Naive thymus-derived CD4-positive, alpha-beta T cell (primary cell): Measurements from ENCODE around the gene OSTN. TPM values are rescaled to one million over a fixed set of nuclear protein-coding genes. Genes with fewer than 3 reads are reported as not detected.

Source experiments
- ATAC-seq: fragments of 150-1000 bp; cut with Tn5 transposase; 2 replicates; pipeline ENCODE4 v1.10.0; 2021; ENCODE audit warnings: mild to moderate bottlenecking, moderate library complexity
- CTCF ChIA-PET: fragments of 350-600 bp; sonication (Branson Sonifier 250); formaldehyde crosslinking; loops from one replicate; lab custom pipeline; 2021; ENCODE audit warnings: antibody characterized with exemption; lab: Charles Lee
- POLR2A ChIA-PET: fragments of 350-600 bp; sonication (Branson Sonifier 250); formaldehyde crosslinking; loops from one replicate; lab custom pipeline; 2021; ENCODE audit warnings: antibody characterized with exemption, inconsistent platforms; lab: Charles Lee
- DNase-seq, 9 donors: peaks; one replicate each; pipeline versions ENCODE4 v3.0.0 to v3.0.0-alpha.2; 2020 to 2022; ENCODE audit warnings: mixed read lengths in 1 of 9
- H3K27ac ChIP-seq: one replicate; pipeline ENCODE4 v1.7.0; 2013; ENCODE audit warnings: mild to moderate bottlenecking, low read depth, low read length, moderate library complexity
- H3K27me3 ChIP-seq, 2 donors: one replicate each; pipeline ENCODE4 v1.7.0; 2013; ENCODE audit warnings: low read length in 2 of 2, mild to moderate bottlenecking in 2 of 2, moderate library complexity in 2 of 2; ENCODE audit not compliant: control insufficient read depth in 2 of 2, insufficient read depth in 2 of 2
- H3K36me3 ChIP-seq, 3 experiments: 1 replicate in 2 of 3; 2 replicates in 1 of 3; pipeline ENCODE4 v1.7.0; 2013; ENCODE audit warnings: low read length in 3 of 3, mild to moderate bottlenecking in 3 of 3, moderate library complexity in 1 of 3; ENCODE audit not compliant: insufficient read depth in 3 of 3, control insufficient read depth in 2 of 3
- H3K4me1 ChIP-seq, 2 donors: one replicate each; pipeline ENCODE4 v1.7.0; 2013; ENCODE audit warnings: low read length in 2 of 2, mild to moderate bottlenecking in 2 of 2, moderate library complexity in 1 of 2; ENCODE audit not compliant: control insufficient read depth in 2 of 2, insufficient read depth in 2 of 2
- H3K4me3 ChIP-seq: 2 replicates; pipeline ENCODE4 v1.7.0; 2013; ENCODE audit warnings: mild to moderate bottlenecking, low read length
- H3K9me3 ChIP-seq, 3 experiments: 1 replicate in 2 of 3; 2 replicates in 1 of 3; pipeline ENCODE4 v1.7.0; 2013; ENCODE audit warnings: low read length in 3 of 3; ENCODE audit not compliant: control insufficient read depth in 2 of 3
- H3K27ac Mint-ChIP-seq, 9 donors: one replicate each; pipeline ENCODE4 v1.8.0; 2020 to 2022; ENCODE audit warnings: mixed read lengths in 9 of 9, mild to moderate bottlenecking in 8 of 9, moderate library complexity in 5 of 9, inconsistent platforms in 2 of 9
- H3K27me3 Mint-ChIP-seq, 5 donors: one replicate each; pipeline ENCODE4 v1.8.0; 2021 to 2022; ENCODE audit warnings: mixed read lengths in 5 of 5, mild to moderate bottlenecking in 1 of 5
- H3K36me3 Mint-ChIP-seq, 5 donors: one replicate each; pipeline ENCODE4 v1.8.0; 2020 to 2022; ENCODE audit warnings: mixed read lengths in 5 of 5, mild to moderate bottlenecking in 3 of 5, inconsistent platforms in 1 of 5
- H3K4me1 Mint-ChIP-seq, 7 donors: one replicate each; pipeline ENCODE4 v1.8.0; 2020 to 2022; ENCODE audit warnings: mixed read lengths in 7 of 7, mild to moderate bottlenecking in 3 of 7, inconsistent platforms in 1 of 7
- H3K4me3 Mint-ChIP-seq, 10 donors: one replicate each; pipeline ENCODE4 v1.8.0; 2020 to 2022; ENCODE audit warnings: mild to moderate bottlenecking in 10 of 10, mixed read lengths in 10 of 10, moderate library complexity in 6 of 10, inconsistent platforms in 2 of 10
- H3K9me3 Mint-ChIP-seq, 11 donors: one replicate each; pipeline ENCODE4 v1.8.0; 2020 to 2022; ENCODE audit warnings: mixed read lengths in 11 of 11, mild to moderate bottlenecking in 4 of 11, inconsistent platforms in 1 of 11, moderate library complexity in 1 of 11
- intact Hi-C, 2 donors: fragments of 100-400 bp; cut with micrococcal nuclease; formaldehyde crosslinking; loops; one replicate each; pipeline ENCODE4 v1.15.1; 2023
- polyA plus RNA-seq, 2 donors: library from polyadenylated mRNA; unstranded; fragments of 300-500 nt; fragmentation: Illumina TruSeq; gene quantifications; one replicate each; pipeline ENCODE4 v1.2.3, GENCODE V29; 2021
- total RNA-seq, 6 experiments: library from RNA in 5 of 6; stranded (reverse) in 5 of 6; gene quantifications; 1 replicate in 5 of 6; 2 replicates in 1 of 6; pipeline ENCODE4 v1.2.3 and lab custom pipeline; 2021 to 2026

OSTN gene
- total and polyA plus RNA-seq, 7 experiments from 2014 or later: not detected

DNA sequence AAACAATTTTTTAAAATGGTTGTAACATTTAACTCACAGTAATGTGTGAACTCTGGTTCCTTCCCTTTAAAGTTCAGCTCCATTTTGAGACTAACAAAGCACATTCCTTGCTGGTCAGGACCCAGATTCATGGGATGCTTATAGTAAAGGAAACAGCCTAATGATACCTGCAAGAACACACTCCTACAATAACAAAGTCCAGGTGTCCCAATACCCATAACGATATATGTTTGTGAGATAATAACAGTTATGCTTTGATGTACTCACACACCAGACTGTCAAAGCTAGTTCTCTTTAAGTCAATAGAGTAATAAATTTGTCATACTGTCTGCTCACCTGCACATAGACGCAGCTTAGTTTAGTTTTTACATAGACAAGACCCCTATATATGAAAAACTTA, 114.3 kb downstream of the OSTN start:
- H3K4me3 ChIP-seq: no peak overlapping the region
- Mint-ChIP-seq H3K36me3 (no peaks in the 10 kb centered on the region), H3K27ac (no peak overlapping the region), H3K4me1 (no peaks in the 10 kb centered on the region), H3K27me3 (peaks cover 0 to 3% (median 0%) of the 10 kb centered on the region in 5 donors), H3K4me3 (no peak overlapping the region), H3K9me3 (peaks cover 0 to 4% (median 1%) of the 10 kb centered on the region in 11 donors)
- ATAC-seq (no peak), DNase-seq (no peak)
- no peaks in the 10 kb centered on the region for H3K36me3 ChIP-seq
- no peak overlapping the region for H3K27ac ChIP-seq
- H3K4me1 ChIP-seq: no peaks in the 10 kb centered on the region
- POLR2A ChIA-PET: no interaction called here
- intact Hi-C loops: no loop called here
- no peaks in the 10 kb centered on the region for H3K9me3 ChIP-seq
- no peaks in the 10 kb centered on the region for H3K27me3 ChIP-seq
- CTCF ChIA-PET: no interaction called here

GRCh38 chr3:191314109-191314728, 115.2 kb downstream of the OSTN start:
- ChIA-PET POLR2A (no interaction called here), CTCF (no interaction called here)
- no peak for DNase-seq
- intact Hi-C loops: no loop called here
- no peak overlapping the region for H3K27ac Mint-ChIP-seq
- ATAC-seq: no peak
- Histone ChIP-seq H3K4me3 (no peak overlapping the region), H3K27me3 (no peaks in the 10 kb centered on the region), H3K4me1 (no peaks in the 10 kb centered on the region), H3K27ac (no peak overlapping the region), H3K9me3 (no peaks in the 10 kb centered on the region), H3K36me3 (no peaks in the 10 kb centered on the region)
- no peaks in the 10 kb centered on the region for H3K4me1 Mint-ChIP-seq
- H3K36me3 Mint-ChIP-seq: no peaks in the 10 kb centered on the region
- peaks cover 0 to 3% (median 0%) of the 10 kb centered on the region in 5 donors for H3K27me3 Mint-ChIP-seq
- no peak overlapping the region for H3K4me3 Mint-ChIP-seq
- H3K9me3 Mint-ChIP-seq: peaks cover 0 to 4% (median 1%) of the 10 kb centered on the region in 11 donors

Other genes with a start within 250 kb of the OSTN start
- gene CCDC50, start 130.2 kb downstream of the OSTN start, total RNA-seq: 10 to 100 TPM in 2 of 5 experiments, 1 to 10 TPM in 2, under 1 TPM in 1; 0.92 to 17.9 (median 6.2) TPM
- gene CCDC50, start 130.2 kb downstream of the OSTN start, polyA plus RNA-seq: 1 to 10 TPM in 1 of 2 donors, under 1 TPM in 1; 0.92 to 1.5 TPM
- under 1 TPM in 1 of 5 experiments, not detected in 4; 0.34 TPM for gene UTS2B, start 131.3 kb downstream of the OSTN start, total RNA-seq
- gene UTS2B, start 131.3 kb downstream of the OSTN start, polyA plus RNA-seq: not detected